WTC11 (cell line): ENCODE results near the gene BTBD1.

Experiments used
- CTCF ChIP-seq: fragments of 200-600 bp; IDR thresholded peaks from 2 replicates; pipeline ENCODE4 v1.8.0; 2022; ENCODE audit warnings: antibody characterized with exemption
- JUN ChIP-seq: sonication (generic); formaldehyde crosslinking; IDR thresholded peaks from 2 replicates; pipeline ENCODE4 v1.8.0; 2023; ENCODE audit warnings: mild to moderate bottlenecking, missing genetic modification reagents
- NR3C1 ChIP-seq: sonication (generic); formaldehyde crosslinking; conservative IDR thresholded peaks from 2 replicates; pipeline ENCODE4 v1.8.1; 2023; ENCODE audit warnings: low read depth, mild to moderate bottlenecking, missing genetic modification reagents
- PREB ChIP-seq: sonication (generic); formaldehyde crosslinking; IDR thresholded peaks from 2 replicates; pipeline ENCODE4 v1.8.1; 2022; ENCODE audit warnings: mild to moderate bottlenecking, missing genetic modification reagents, moderate library complexity, borderline replicate concordance
- RELA ChIP-seq: sonication (generic); formaldehyde crosslinking; IDR thresholded peaks from 2 replicates; pipeline ENCODE4 v1.8.1; 2022; ENCODE audit warnings: missing genetic modification reagents, mild to moderate bottlenecking, borderline replicate concordance
- SOX15 ChIP-seq: fragments of 250-450 bp; sonication (Bioruptor Pico); IDR thresholded peaks from 2 replicates; pipeline ENCODE4 v1.9.0; 2021; ENCODE audit warnings: mild to moderate bottlenecking
- ZNF263 ChIP-seq: sonication (generic); formaldehyde crosslinking; IDR thresholded peaks from 2 replicates; pipeline ENCODE4 v1.8.1; 2022; ENCODE audit warnings: low read depth, mild to moderate bottlenecking, moderate library complexity, missing genetic modification reagents
- ZNF317 ChIP-seq: sonication (generic); formaldehyde crosslinking; IDR thresholded peaks from 2 replicates; pipeline ENCODE4 v1.8.1; 2023; ENCODE audit warnings: low read depth, mild to moderate bottlenecking, moderate library complexity, missing genetic modification reagents, borderline replicate concordance
- TF ChIP-seq, protein P1 (sequence below): sonication (generic); formaldehyde crosslinking; IDR thresholded peaks from 2 replicates; pipeline ENCODE4 v1.8.1; 2023; ENCODE audit warnings: mild to moderate bottlenecking, missing genetic modification reagents, moderate library complexity

DNA sequence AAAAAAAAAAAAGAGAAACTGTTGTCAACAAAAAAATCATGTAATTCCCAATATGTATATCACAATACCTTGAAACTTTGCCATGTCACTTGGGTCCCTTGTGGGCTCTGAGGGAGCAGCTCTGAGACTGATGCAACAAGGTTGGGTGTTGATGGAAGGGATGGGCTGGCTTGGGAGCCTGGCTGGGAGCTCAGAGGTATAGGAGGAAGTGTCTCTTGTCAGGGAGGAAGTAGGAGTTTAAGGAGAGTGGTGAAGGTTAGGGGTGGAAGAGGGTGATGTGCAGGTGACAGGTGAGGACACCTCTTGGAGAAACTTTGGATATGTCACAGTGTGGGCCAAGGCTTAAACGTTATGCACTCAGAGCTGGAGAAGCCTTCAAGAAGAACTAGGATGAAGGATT, 38.4 kb upstream of the BTBD1 start:
- TF ChIP-seq ZNF317 (CRISPR knock-in tag) (no peak), RELA (CRISPR knock-in tag) (no peak), CTCF (no peak), SOX15 (CRISPR knock-in tag) (no peak), ZNF263 (CRISPR knock-in tag) (no peak), JUN (CRISPR knock-in tag) (no peak), PREB (CRISPR knock-in tag) (no peak), NR3C1 (no peak)
- TF ChIP-seq, protein P1, sequence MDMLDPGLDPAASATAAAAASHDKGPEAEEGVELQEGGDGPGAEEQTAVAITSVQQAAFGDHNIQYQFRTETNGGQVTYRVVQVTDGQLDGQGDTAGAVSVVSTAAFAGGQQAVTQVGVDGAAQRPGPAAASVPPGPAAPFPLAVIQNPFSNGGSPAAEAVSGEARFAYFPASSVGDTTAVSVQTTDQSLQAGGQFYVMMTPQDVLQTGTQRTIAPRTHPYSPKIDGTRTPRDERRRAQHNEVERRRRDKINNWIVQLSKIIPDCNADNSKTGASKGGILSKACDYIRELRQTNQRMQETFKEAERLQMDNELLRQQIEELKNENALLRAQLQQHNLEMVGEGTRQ (CRISPR knock-in tag) = no peak
